ENCODE results near the gene FBRSL1. TPM values are rescaled to one million over a fixed set of nuclear protein-coding genes. Genes with fewer than 3 reads are reported as not detected.
A peak's percentile ranks its signal among the peaks of the same experiment; 100 is the strongest.

The FBRSL1 gene
- total and polyA plus RNA-seq, 2 donors (not counting 1 experiment from before 2014, with no cell fraction given) = 62.6 to 112 TPM

DNA sequence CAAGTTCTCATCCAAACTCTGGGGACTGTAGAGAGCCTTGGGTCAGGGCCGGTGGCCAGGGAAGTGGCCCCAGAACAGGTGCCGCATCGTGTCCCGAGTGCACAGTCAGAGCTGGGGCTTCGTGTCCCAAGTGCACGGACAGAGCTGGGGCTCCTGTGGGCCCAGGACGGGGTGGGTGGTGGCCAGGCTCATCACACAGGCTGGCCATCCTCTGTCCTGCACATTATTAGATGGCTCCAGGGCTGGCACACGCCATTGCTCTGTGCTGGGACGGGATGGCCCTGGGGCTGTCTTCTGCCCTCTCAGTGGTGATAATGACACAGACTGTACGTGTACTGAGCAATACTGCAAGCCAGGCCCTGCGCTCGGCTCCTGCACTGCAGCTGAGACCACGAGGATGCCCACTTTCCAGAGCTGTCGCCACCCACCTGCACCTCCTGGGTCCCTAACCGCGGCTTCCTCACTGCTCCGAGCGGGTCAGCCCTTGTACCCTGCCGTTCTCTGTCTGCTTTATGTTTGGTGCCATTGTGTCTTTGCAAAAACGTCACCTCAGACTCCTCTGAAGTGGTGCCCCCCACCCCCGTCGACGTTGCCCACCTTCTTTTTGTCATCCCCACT is 1.9 kb downstream of the FBRSL1 start:
- Histone ChIP-seq H3K4me3 (ENCODE audit: control extremely low read depth in 1 of 5, extremely low read depth in 1 of 5, insufficient read depth in 1 of 5, low read depth in 2 of 5, low read length in 4 of 5) (peak overlapping the region in 4 of 5 experiments; percentile 47 to 66 (median 56)), H3K27ac (ENCODE audit: low read length in 2 of 2) (no peak overlapping the region), H3K9me3 (ENCODE audit: control extremely low read depth in 1 of 3, control insufficient read depth in 2 of 3, insufficient read depth in 1 of 3, low read length in 2 of 3) (no peaks in the 10 kb centered on the region), H4K20me1 (ENCODE audit: control insufficient read depth, insufficient read depth, low read length, poor library complexity, severe bottlenecking) (peaks cover 62% of the 10 kb centered on the region), H3K4me2 (replicated peaks; ENCODE audit: low read depth, low read length, poor library complexity, severe bottlenecking) (peak overlapping the region; percentile 94), H3K27me3 (replicated peaks in 1 of 4; ENCODE audit: control extremely low read depth in 1 of 4, control insufficient read depth in 3 of 4, insufficient read depth in 4 of 4, low read length in 3 of 4) (no peaks in the 10 kb centered on the region), H2AFZ (ENCODE audit: insufficient read depth, low read depth, low read length, poor library complexity, severe bottlenecking) (no peak overlapping the region), H3K4me1 (ENCODE audit: control insufficient read depth in 2 of 2, insufficient read depth in 2 of 2, low read length in 2 of 2) (peaks cover 36 to 79% of the 10 kb centered on the region in 2 donors), H3K9ac (ENCODE audit: low read length) (peak overlapping the region; percentile 71), H3K36me3 (replicated peaks in 1 of 2; ENCODE audit: control extremely low read depth in 1 of 2, control insufficient read depth in 1 of 2, extremely low read depth in 1 of 2, insufficient read depth in 2 of 2, low read length in 1 of 2) (peaks cover 0 to 19% of the 10 kb centered on the region in 2 experiments), H3K79me2 (ENCODE audit: control insufficient read depth, insufficient read depth, low read length) (peaks cover 63% of the 10 kb centered on the region)
- H3K9me3 Mint-ChIP-seq (ENCODE audit: insufficient read depth) = no peaks in the 10 kb centered on the region
- no peak for ATAC-seq (ENCODE audit: low read depth)
- intact Hi-C loops (cut with micrococcal nuclease) = loop anchor here (2.0 kb wide), 1 partner anchor 15 kb away; no protein-coding TSS in a partner anchor
- CTCF ChIA-PET = interaction anchor here (0.7 to 1.3 kb wide), 3 partner anchors 73 to 109 kb away, joined by 3 to 6 read pairs (median 3); no protein-coding TSS in a partner anchor
- DNase-seq = no peak
- peak overlapping the region; percentile 83 for H3K4me3 Mint-ChIP-seq
- WGBS (ENCODE audit: insufficient coverage) = 86% methylated on average over 23 of the region's 23 CpGs
- TF ChIP-seq EZH2 (IDR thresholded peaks at IDR 0.05; ENCODE audit: borderline replicate concordance, insufficient read depth, low read depth, low read length, poor library complexity, severe bottlenecking) = no peak
- no peak for TF ChIP-seq CTCF (IDR thresholded peaks at IDR 0.05)
- H3K27ac Mint-ChIP-seq = peak overlapping the region; percentile 59
- H3K27me3 Mint-ChIP-seq = no peaks in the 10 kb centered on the region
- POLR2A ChIA-PET = interaction anchor here (0.9 kb wide), 1 partner anchor 77 kb away, joined by 3 read pairs; no protein-coding TSS in a partner anchor
- peaks cover 69% of the 10 kb centered on the region for H3K4me1 Mint-ChIP-seq

- Mint-ChIP-seq H3K4me1 (peaks cover 69% of the 10 kb centered on the region), H3K9me3 (ENCODE audit: insufficient read depth) (no peaks in the 10 kb centered on the region), H3K27me3 (no peaks in the 10 kb centered on the region), H3K27ac (peak overlapping the region; percentile 59), H3K4me3 (peak overlapping the region; percentile 83)
- Histone ChIP-seq H4K20me1 (ENCODE audit: control insufficient read depth, insufficient read depth, low read length, poor library complexity, severe bottlenecking) (peaks cover 69% of the 10 kb centered on the region), H3K27me3 (replicated peaks in 1 of 4; ENCODE audit: control extremely low read depth in 1 of 4, control insufficient read depth in 3 of 4, insufficient read depth in 4 of 4, low read length in 3 of 4) (no peaks in the 10 kb centered on the region), H3K4me3 (ENCODE audit: control extremely low read depth in 1 of 5, extremely low read depth in 1 of 5, insufficient read depth in 1 of 5, low read depth in 2 of 5, low read length in 4 of 5) (peak overlapping the region in 2 of 5 experiments; percentile 11 to 56), H2AFZ (ENCODE audit: insufficient read depth, low read depth, low read length, poor library complexity, severe bottlenecking) (no peak overlapping the region), H3K9ac (ENCODE audit: low read length) (no peak overlapping the region), H3K4me1 (ENCODE audit: control insufficient read depth in 2 of 2, insufficient read depth in 2 of 2, low read length in 2 of 2) (peaks cover 36 to 78% of the 10 kb centered on the region in 2 donors), H3K36me3 (replicated peaks in 1 of 2; ENCODE audit: control extremely low read depth in 1 of 2, control insufficient read depth in 1 of 2, extremely low read depth in 1 of 2, insufficient read depth in 2 of 2, low read length in 1 of 2) (peaks cover 0 to 19% of the 10 kb centered on the region in 2 experiments), H3K9me3 (ENCODE audit: control extremely low read depth in 1 of 3, control insufficient read depth in 2 of 3, insufficient read depth in 1 of 3, low read length in 2 of 3) (no peaks in the 10 kb centered on the region), H3K27ac (ENCODE audit: low read length in 2 of 2) (no peak overlapping the region), H3K4me2 (replicated peaks; ENCODE audit: low read depth, low read length, poor library complexity, severe bottlenecking) (peak overlapping the region; percentile 94), H3K79me2 (ENCODE audit: control insufficient read depth, insufficient read depth, low read length) (peaks cover 70% of the 10 kb centered on the region)
- DNase-seq (peak; percentile 51), ATAC-seq (ENCODE audit: low read depth) (no peak)
- intact Hi-C loops (cut with micrococcal nuclease) = no loop called here
- CTCF ChIA-PET = interaction anchor here (1.1 to 1.3 kb wide), 2 partner anchors 74 to 77 kb away, joined by 3 to 6 read pairs; no protein-coding TSS in a partner anchor
- 74% methylated on average over 8 of the region's 12 CpGs for WGBS (ENCODE audit: insufficient coverage)
- POLR2A ChIA-PET = interaction anchor here (0.9 kb wide), 1 partner anchor 77 kb away, joined by 3 read pairs; no protein-coding TSS in a partner anchor
- no peak for TF ChIP-seq CTCF (IDR thresholded peaks at IDR 0.05)
- no peak for TF ChIP-seq EZH2 (IDR thresholded peaks at IDR 0.05; ENCODE audit: borderline replicate concordance, insufficient read depth, low read depth, low read length, poor library complexity, severe bottlenecking)
Observed at GRCh38 chr12:132492522-132492921, 2.6 kb downstream of the FBRSL1 start.
